Stimulated activated CD8-positive, alpha-beta memory T cell treated with anti-CD3 and anti-CD28 coated beads, Interleukin-4, amount 100 ng/mL, for 48 hours (primary cell): ENCODE measurements around the gene SASH1.
"Not testable (repeated sequence)": the region's sequence is repeated elsewhere in the genome, so short reads cannot be mapped to it uniquely, and the experiment has no call there.

Source experiments
- DNase-seq: peaks from one replicate; pipeline ENCODE4 v3.0.0-alpha.2; 2020

The SASH1 gene

DNA sequence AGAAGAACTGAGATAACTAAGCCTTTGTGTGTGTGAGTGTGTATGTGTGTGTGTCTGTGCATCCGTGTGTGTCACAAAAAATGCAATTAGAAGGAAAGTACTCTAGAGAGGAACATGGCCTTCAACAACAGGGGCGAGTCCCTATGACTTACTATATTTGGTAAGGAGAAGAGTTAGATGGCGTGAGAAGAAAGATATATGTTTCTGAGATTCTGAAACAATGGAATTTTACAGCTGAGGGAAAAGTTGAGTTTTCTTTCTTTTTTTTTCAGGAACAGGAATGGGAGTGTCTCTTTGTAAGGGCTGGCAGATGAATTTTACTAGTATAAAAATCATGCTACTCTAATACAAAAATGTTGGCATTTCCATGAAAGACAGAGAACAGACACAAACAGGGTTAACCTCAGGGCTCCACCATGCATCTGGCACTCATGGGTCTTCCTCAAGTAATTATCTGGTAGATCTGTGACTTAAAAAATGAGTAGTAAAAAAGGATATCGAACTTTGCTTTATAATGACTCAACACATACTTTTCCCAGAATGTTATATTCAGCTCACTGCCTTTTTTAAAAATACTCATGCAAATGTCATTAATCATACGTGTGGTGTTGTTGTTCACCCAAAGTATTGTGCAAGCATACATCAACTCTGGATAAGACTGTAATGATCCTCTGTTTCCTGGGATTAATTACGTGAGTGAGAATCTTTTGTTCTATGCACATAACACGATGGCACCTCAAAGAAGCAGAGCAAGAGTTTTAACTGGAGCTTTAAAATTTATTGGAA, 12.8 kb upstream of the SASH1 start:
- no peak for DNase-seq

DNA sequence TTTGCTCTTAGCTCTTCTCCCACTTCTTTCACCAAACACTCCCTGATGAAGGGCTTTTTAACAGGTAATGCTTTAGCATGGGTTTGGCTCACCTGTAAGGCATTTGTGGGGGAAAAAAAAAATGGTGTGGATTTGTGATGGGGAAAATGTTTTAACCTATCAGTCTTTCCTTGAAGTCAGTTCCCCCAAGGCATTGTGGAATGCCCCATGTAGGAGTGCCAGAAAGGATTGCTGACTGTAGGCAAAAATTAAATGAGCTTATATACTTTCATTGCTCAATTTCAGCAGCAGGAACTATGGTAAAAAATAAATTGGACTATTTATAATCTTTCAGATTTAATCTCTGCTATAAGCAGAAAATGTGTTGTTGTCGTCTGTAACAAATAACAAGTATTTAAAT, 10.6 kb upstream of the SASH1 start:
- no peak for DNase-seq

DNA sequence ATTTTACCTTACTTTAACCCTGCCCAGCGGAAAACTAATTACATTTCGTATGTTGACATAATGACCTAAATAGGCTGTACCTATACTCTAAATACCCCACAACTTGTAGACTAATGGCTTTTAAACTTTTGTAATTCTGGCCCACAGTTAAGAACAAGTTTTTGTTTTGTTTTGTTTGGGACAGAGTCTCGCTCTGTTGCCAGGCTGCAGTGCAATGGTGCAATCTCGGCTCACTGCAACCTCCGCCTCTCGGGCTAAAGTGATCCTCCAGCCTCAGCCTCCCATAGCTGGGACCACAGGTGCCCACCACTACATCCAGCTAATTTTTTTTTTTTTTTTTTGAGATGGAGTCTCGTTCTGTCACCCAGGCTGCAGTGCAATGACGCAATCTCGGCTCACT, 5.7 kb upstream of the SASH1 start:
- DNase-seq: no peak

DNA sequence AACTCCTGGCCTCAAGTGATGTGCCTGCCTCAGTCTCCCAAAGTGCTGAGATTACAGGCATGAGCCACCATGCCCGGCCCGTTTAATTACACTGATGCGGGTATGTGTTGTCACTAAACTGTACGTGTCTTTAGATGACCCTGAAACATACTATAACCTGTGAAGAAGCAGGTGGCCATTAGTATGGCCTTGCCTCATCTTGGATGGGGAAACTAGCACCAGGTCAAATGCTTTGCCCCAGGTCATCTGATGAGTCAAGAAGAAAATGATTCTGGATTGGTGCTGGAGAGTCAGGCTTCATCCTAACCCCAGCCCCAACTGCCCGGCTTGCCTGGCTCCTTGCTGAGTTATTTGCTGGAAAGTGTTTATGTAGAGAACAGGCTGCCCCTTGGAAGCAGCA, 2.9 kb upstream of the SASH1 start:
- no peak for DNase-seq

DNA sequence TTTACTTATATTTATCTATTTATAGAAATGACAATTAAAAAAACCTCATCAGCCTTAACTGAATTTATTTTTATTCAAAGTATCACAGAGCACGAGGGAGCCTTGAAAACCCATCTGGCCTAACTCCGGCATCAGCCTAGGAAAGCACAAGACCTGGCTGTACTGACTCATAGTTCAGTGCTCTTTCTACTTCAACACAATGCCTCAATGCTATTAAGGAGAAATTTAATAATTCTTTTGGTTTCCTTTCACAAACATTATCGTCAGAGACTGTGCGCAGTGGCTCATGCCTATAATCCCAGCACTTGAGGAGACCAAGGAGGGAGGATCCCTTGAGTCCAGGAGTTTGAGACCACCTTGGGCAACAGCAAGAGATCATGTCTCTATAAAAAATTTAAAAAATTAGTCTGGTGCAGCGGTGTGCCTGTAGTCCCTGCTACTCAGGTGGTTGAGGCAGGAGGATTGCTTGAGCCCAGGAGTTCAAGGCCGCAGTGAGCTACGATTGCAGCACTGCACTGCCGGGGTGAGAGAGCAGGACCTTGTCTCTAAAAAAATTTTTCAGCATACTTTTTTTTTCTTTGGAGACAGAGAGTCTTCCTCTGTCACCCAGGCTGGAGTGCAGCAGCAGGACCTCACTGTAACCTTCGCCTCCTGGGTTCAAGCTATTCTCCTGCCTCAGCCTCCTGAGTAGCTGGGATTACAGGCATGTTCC, 1.9 kb upstream of the SASH1 start:
- no peak for DNase-seq

DNA sequence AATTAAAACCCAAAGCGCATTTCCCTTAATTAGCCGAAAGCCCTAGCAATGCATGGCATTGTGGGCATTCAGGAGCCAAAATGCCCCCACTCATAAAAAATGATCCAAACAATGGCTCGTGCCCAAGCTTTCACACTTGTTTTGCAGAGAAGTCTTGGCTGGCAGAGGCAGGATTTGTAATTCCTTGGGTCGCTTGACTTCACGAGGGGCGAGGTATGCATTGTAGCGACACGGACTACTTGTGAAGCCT, 613 bp upstream of the SASH1 start:
- DNase-seq: no peak

DNA sequence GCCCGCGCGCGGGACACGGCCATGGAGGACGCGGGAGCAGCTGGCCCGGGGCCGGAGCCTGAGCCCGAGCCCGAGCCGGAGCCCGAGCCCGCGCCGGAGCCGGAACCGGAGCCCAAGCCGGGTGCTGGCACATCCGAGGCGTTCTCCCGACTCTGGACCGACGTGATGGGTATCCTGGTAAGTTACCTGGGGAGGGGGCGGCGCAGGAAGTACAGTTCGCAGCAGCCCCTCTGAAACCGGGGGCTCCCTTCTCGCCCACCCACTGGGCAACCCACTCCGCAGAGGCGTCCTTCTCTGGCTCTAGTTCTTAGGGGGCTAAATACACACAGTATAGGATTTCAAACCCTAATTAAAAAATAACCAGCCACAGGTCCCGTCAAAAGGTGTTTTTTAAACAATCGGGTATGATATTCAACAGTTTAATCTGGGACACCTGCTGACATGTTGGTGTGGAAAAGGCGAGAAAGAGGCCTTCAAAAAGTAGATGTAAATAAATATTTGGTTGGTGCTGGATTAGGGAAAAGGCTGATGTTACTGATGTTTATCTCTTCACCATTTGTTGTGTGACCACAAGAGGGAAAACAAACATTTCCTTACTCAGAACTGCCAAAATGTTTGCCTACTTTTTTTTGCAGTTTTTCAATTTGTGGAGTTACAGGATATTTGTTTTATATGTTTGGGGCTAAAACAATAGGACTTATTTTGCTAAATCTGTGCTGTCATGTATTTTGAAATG, 577 bp downstream of the SASH1 start:
- DNase-seq: no peak

DNA sequence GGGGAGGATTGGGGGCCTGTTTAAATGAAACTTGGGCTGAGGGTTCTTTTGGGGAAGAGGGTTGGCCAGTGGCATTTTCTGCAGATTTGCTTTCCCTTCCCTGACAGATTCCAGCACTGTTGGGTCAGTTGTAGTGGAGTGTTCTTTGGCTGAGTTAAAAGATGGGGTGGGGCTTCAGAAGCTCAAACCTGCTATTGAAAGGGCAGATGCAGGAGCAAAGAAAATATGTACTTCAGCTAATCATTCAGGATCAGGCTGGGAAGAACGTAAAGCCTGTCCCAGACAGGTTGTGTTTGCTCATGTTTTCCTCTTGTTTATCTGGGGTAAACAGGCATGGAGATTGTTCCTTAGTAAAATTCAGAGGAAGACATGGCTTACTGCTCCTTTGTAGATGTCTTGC, 2.5 kb downstream of the SASH1 start:
- no peak for DNase-seq

DNA sequence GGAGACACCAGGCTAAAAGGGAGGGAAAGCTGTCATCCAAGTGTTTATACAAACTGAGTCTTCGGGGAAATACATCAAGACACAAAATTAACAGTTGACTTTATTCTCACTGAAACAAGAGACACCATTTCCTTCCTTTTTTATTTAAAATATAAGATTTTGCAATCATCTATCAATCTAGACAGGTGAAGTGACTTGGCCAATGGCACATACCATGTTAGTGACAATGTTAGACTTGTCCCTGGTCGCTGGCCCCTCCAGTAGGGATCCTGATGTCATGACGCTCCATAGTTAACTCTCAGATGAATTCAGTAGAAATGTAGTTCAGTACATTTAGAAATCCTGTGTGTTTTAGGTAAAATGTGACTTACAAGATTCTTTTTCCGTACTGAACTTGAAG, 2.9 kb downstream of the SASH1 start:
- DNase-seq: no peak

DNA sequence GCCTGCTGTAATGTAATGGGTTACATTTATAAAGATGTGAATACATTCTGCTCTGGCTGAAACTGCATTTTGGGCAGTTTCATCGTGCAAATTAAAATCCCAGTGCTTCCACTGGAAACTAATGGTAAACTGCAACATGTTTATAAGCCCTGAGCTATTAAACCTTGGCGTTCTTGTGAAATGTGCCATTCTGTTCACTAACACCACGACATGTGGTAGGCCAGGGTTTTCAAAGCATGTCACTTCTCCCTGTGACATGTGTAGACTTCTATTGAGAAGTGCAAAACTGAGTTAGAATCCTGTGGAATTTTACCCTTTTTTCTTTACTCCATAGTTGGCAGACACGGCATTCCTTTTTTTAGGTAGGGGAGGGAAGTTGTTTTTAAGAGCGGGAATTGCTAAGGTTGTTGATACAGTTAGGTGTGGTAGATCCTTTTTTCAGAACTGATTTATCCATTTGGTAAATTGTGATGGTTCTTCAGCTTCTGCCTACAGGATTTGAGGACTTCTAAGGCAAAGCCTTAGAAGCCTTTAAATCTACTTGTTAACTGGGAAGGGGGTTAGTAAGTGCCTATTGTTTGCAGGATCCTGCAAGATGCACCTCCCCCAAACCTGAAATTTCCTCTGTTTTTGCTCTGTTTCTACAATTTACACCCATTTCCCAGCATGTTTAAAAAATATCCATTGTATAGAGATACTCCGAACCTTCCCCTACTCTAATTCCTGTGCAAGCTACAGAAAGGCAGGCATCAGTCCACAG, 4.2 kb downstream of the SASH1 start:
- no peak for DNase-seq

DNA sequence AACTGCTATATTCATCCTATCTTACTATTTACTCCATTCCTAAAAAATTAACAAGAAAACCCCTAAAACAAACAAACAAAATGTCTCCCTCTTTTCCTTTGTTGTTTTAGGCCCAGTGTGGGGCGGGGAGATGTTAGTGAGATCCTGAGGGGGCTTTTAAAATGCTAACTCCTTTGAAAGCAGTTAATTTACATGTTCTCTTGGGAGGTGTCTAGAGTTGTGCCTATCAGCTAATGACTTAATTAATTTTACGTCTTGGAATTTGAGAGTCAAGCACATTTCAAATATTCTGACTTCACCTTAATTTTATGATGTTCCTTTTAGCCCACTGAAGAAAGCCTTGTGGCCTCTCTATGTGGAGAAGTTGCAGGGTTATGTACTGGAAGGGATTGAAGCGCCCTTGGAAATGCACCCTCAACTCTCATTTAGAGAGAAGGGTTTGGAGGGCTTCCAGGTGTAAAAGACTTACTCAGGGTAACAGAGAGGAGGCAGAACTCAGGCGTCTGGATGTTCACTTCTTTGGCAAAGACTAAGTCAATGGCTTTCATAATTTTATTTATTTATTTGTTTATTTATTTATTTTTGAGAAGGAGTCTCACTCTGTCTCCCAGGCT, 4.9 kb downstream of the SASH1 start:
- no peak for DNase-seq

DNA sequence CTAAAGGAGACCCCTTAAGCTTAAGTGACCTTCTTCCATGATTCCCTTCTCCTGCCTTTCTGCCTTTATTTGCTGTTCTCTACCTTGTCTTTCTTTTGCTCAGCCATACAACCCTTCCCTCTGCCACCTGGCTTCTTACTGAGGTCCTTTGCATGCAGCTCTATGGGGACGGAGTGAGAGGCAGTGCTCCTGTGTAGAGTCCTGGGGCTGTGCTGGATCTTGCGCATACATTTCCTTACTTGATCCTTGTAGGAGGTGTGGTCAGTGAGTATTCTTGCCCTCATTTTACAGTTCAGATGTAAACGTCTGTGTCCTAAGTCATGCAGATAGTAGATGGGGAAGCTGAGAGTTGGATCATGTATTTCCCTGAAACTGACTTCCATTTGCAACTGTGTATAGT, 5.7 kb downstream of the SASH1 start:
- DNase-seq: no peak

DNA sequence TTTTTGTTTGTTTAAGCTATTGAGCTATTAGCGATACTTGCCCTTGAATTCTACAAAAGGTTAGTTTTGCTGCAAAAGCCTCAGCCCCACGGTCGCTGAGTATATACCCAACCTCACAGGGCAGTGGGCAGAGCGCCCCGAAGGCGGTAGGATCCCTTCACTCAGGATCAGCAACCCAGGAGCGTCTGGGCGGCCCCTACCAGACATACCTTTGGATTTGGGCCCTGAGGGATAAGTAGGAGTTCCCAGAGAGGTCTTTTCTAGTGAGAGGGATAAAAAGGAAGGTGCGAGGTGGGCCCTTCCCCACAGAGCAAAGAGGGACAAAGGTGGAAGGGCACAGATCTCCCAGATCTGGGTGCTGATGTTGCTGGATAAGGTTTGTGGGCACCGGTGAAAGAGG, 6.1 kb downstream of the SASH1 start:
- DNase-seq: no peak

DNA sequence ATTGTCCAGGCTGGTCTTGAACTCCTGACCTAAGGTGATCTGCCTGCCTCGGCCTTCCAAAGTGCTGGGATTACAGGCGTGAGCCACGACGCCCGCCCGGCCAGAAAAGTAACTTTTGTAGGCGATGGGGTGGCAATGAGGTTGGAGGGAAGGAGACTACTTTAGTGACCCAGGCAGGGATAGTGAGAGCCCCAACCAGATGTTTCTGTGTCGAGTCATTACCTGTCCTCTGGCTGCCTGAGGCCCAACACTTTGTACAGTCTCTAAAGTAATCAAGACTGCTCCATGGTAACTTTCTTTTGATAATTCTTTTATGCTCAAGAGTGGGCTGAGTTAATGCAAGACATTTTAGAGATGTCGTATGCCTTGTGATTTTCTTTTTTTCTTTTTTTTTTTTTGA, 6.8 kb downstream of the SASH1 start:
- no peak for DNase-seq

DNA sequence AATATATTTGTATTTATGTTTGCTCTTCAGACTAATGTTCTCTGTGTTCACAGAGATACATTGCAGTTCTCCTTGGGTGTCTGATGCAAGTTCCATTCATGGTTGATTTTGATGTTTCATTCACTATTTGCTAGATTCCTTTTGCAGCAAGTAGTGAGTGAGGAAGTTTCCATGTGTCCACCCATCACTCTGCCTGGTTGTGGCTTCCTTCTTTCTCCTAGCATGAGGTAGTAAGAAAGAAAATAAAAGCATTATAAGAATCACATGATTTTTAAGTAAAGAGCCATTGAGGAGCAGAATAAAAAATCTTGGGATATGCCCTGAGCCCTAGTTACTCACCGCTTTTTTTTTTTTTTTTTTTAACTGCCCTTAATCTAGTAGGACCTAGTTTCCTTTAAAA, 8.7 kb downstream of the SASH1 start:
- no peak for DNase-seq

DNA sequence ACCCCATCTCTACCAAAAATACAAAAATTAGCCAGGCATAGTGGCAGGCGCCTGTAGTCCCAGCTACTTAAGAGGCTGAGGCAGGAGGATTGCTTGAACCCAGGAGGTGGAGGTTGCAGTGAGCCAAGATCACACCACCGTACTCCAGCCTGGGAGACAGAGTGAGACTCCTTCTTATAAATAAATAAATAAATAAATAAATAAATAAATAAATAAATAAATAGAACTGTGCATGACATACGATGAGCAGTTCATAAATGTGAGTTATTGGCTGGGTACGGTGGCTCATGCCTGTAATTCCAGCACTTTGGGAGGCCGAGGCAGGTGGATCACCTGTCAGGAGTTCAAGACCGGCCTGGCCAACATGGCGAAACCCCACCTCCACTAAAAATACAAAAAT, 9.8 kb downstream of the SASH1 start:
- DNase-seq: not testable (repeated sequence)

DNA sequence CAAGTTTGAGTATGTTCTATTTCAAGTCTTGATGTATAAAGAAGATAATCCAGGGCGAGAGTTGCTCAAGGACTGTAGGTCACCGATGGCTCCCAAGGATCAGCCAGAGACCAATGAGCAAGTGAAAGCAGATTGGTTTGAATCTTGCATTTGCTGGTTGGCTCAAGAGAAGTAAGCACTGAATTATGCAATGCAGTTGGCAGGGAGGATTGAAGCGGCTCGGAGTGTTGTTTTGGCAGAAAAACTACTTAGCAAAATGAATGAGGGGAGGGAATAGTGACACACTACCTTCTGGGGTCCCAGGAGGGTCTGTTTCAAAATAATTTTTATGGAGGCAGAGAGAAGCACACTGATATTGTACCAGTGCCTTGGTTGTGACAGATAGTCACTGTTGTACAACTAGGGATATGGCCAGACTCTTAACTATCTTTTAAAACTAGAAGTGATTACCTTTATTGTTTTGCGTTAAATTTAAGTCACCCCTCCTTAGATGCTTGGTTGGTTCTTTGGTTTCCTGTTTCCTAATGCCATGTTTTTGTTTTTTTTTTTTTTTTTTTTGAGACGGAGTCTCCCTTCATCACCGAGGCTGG, 15.7 kb downstream of the SASH1 start:
- no peak for DNase-seq

DNA sequence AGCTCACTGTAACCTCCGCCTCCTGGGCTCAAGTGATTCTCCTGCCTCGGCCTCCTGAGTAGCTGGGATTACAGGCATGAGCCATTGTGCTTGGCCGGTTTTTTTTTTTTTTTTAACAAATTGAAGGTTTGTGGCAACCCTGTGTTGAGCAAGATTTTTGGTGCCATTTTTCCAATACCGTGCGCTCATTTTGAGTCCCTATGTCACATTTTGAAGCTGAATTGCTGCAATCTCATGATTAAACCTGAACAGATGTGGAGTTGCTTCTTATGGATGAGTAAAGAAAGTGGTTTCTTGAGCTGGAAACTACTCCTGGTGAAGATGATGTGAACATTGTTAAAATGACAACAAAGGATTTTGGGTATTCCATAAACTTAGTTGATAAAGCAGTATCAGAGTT, 16.6 kb downstream of the SASH1 start:
- DNase-seq: no peak

DNA sequence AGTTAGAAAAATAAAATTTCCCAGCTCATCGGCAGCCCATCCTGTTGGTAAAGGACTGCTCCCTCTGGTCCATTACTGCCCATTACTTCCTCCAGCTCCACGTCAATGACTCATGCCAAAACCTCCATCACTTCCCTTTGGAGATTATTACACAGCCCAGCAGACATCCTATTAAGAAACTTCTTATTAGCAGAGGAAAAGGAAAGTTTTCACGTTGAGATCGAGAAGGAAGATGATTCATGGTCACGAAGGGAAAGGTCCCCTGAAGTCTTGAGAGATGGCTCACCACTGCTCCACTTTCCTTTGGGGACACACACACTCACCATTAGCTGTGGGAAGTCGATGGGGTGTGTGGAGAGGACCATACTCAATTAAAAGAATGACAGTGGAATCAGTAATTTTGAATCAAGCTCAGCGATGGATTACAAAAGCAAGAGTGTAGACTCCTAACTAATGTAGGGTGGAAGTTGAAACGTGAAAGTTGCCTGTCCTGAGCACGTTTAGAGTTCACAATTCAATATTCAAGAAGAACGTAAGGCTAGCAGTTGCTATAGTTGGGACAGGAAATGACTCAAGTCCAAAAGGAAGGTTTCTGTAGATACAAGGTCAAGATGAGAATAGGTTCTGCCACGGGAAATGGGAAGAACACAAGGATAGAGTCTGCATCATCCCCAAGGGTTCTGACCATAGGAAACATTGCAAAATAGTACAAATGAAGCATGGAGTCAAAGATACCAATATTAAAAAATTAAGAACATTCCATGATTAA, 21.6 kb downstream of the SASH1 start:
- no peak for DNase-seq

DNA sequence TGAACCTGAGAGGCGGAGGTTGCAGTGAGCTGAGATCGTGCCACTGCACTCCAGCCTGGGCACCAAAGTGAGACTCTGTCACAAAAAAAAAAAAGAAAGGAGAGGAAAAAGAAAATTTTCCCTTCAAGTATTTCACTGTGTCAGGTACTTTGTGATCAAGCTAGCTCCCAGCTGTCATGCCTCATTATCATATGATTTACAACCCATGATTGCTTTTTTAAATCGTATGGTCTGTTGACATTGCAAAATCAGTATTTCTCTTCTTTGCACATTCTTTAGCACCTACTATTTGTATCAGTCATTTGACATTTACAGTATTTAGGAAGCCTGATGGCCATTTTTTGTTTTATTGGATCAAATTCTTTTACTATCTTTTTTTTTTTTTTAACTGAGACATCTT, 22.4 kb downstream of the SASH1 start:
- no peak for DNase-seq

DNA sequence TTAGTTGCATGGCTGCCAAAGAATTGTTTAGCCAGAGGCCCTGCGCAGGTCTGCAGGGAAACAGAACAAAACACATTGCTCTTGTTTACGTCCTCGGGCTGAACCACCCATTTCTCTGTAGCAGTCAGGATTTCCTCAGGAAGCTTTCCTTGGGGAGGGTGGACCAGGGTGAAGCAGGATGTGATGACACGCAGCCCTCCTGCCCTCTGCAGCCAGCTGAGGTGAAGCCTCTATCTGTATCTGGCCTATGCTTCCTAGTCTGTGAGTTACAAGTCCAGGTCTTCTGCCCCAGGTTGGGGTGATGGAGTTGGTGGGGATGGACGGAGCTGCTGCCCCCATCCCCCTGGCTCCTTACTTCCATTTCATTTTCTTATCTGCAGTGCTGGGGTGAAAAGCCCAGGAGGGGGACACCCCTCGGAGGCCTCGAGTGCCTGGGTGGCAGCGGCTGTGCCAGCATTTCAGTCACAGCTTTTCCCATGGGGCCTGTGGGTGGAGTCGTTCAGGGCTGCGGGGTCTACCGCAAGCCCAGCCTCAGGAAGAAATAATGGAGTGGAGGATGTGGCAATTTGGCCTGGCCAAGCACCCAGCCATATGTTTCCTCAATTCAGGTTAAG, 24.9 kb downstream of the SASH1 start:
- DNase-seq: no peak

DNA sequence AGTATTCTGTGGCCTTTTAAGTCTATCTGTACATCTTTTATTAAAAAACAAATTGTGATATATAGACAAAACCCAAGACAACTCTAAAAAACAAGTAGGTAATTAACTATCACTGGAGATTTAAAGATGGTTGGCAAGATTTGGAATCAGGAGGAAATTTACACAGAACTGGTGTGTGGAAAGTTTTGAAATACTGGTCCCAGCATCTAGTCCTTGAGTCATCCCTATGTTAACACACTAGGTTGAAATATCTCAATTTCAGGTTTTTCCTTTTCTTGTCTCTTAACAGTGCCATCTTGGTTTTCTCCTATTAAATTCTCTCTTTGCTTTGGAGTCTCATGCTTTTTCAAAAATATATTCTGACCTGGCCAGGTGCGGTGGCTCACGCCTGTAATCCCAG, 27.5 kb downstream of the SASH1 start:
- DNase-seq: no peak
